Measurements from ENCODE around the gene FAM53B. TPM values are rescaled to one million over a fixed set of nuclear protein-coding genes. Genes with fewer than 3 reads are reported as not detected.
"Not testable (repeated sequence)": the region's sequence is repeated elsewhere in the genome, so short reads cannot be mapped to it uniquely, and the experiment has no call there.

The FAM53B gene
- total RNA-seq, 1 donor from 2014 or later, result 17.5 TPM

DNA sequence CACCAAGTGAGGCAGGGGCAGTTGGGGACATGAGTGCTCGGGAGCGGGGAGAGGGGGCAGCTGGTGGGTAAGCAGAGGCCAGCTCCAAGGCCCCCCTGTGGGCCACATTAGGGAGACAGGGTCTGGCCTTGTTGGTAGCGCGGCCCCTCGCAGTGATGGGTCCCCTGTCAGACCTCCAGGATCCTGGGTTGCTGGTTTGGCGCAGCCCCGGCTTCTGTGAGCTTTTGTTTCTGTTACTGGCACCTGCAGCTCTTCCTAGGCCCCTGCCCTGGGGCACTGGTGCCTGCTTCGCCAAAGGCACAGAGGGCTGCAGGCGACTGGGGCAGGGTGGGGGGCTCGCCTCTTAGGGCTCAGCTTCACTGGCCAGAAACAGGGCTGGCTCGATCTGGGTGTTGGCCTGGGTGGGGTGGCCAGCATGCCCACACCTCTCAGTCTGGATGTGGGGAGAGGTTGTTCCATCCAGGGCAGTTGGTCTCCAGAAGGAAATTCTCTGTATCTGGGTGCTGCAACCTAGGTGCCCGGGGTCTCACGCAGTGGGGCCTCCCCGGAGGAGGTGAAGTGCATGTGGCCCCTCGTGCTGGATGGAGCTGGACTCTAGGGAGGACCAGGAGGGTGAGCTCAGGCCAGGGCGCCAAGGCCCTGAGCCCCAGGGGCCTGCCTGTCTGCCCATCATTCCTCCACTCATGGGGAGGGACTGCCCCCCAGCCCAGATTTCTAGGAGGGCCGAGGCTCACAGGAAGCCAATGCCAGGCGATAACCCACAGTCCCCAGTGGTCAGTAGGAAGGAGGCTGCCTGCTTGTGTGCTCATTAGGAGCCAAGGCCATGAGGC, 143.9 kb downstream of the FAM53B start:
- DNase-seq (ENCODE audit: low read depth, low spot score), result no peak

DNA sequence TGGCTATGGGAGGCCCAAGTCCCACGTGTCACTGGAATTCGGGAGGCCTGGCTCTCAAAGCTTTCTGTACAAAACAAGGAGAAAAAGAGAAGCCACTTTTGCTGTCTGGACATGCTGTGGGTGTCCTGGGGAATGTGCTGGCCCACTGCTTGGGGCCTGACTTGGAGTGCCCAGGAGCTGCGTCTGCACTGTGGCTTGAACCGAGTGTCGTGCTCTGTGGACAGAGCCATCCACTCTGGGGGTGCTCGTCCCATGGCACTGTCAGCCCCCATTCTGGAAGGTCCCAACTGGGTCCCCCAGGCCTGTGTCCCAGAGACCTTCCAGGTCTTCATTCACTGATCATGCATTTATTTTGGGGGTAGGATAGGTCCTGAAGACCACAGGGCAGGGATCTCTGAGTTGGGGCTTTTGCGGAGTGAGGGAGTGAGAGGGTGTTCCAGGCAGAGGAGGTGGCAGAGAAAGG, 144.6 kb downstream of the FAM53B start:
- DNase-seq (ENCODE audit: low read depth, low spot score), result no peak

DNA sequence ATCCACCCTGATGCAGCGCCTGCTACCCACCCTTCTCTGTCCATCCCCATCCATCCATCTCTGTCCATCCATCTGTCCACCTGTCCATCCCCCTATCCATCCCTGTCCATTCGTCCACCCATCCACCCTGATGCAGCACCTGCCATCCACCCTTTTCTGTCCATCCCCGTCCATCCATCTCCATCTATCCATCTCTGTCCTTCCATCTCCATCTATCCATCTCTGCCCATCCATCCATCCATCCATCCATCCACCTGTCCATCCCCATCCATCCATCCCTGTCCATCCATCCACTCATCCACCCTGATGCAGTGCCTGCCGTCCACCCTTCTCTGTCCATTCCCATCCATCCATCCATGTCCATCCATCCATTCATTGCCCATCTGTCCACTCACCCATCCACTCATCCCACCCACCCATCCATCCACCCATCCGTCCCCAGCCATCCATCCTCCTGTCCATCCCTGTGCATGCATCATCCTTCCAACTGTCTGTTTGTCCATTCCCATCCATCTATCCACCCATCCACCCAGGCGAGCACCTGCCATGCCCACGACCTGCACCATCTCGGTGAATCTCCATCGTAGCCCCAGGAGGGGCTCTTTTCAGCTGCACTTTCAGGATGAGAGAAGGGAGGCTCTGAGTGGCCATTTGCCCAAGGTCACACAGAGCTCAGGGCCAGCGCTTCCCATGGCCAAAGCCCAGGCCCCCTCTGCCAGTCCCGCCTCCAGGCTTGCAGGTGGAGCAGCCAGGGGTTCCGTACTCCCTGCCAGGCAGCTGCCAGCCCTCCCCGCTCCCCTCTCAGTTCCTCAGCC, 145.2 kb downstream of the FAM53B start:
- no peak for DNase-seq (ENCODE audit: low read depth, low spot score)

DNA sequence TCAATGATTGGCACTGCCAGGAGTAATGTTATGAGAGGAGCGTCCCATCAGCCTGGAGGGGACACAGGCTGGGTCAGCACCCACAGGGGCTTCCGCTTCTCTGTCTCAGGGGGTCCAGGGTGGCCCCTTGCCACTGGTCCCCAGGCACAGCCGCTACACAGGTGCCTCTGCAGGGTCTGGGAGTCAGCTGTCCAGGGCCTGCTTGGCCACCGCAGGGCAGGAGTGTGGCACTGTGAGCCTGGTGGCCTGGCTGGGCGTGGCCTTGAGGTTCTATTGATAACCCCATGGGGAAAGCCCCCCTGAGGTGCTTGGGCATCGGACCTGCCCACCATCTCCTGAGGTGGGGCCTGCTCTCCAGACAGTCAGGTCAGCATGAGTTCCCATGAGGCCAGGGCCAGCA, 146.0 kb downstream of the FAM53B start:
- no peak for DNase-seq (ENCODE audit: low read depth, low spot score)

DNA sequence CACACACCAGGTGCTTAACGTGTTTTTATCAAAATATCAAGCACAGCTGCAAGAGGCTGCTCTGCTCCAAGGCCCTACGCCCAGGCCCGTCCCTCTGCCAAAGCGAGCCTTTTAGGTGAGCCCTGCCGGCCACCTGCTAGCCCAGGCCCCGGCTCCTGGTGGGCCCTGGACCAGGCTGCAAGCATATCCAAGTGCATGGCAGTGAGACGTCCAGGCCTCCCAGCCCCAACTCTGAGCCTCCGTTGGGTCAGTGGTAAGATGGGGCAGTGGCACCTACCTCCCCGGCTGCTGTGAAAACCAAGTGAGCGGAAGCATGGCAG, 146.4 kb downstream of the FAM53B start:
- DNase-seq (ENCODE audit: low read depth, low spot score), result no peak

DNA sequence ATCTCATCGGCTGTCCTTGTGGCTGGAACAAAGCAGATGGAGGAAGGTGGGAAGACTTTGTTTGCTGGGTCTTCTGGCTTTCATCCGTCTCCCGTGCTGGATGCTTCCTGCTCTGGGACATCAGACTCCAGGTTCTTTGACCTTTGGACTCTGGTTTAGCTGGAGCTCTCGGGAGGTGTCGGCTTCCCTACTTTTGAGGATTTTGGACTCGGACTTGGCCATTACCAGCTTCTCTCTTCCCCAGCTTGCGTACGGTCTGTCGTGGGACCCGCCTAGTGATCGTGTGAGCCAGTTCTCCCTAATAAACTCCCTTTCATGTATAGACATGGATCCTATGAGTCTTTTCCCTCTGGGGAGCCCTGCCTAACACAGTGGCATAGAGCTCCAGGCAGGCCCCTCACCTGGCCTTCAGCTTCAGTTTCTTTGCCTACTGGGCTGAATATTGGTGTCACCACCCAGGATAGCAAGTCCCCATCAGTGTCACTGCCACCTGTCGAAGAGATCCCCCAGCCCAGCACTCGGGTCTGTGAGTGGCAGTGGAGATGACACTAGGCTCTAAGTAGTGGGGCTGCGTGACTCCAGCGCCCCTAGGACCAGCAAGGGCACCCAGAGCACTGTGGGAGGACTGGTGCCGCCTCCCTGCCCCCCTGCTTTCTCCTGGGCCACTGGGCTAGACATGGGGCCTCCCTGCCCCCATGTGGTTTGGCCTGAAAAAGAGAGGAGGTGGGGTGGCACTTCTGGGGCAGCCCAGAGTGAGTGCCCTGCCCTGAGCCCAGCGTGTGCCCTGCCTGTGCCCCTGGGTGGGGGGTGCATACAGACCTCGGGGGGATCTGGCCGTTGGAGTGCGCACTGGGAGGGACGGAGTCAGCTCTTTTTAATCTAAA, 147.0 kb downstream of the FAM53B start:
- no peak for DNase-seq (ENCODE audit: low read depth, low spot score)

DNA sequence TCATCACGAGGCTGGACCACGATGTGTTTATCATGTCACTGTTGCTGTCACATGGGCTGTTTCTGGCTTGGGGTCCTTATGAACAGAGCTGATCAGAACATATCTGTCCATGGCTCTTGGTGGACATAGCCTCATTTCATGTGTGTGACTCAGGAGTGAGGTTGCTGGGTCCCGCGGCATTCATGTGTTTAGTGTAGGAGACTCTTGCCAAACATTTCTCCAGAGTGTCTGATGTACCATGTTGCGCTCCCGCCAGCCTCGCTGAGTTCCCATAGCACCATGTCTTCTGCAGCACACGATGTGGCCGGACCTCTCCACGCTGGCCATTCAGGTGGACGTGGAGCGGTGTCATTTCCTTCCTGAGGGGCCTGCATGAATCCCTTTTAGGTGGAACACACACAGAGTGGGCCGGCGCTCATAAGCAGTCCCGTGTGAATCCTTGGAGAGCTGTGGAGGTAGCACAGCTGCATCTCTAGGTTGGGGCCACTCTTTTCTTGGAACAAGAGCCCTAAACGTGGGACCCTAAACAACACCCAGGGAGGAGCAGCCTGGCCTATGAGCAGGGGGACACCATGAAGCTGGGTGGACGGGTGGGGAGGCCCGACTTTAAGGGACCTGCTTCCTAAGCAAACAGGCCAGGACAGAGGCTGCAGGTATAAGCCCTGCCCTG, 147.9 kb downstream of the FAM53B start:
- no peak for DNase-seq (ENCODE audit: low read depth, low spot score)

DNA sequence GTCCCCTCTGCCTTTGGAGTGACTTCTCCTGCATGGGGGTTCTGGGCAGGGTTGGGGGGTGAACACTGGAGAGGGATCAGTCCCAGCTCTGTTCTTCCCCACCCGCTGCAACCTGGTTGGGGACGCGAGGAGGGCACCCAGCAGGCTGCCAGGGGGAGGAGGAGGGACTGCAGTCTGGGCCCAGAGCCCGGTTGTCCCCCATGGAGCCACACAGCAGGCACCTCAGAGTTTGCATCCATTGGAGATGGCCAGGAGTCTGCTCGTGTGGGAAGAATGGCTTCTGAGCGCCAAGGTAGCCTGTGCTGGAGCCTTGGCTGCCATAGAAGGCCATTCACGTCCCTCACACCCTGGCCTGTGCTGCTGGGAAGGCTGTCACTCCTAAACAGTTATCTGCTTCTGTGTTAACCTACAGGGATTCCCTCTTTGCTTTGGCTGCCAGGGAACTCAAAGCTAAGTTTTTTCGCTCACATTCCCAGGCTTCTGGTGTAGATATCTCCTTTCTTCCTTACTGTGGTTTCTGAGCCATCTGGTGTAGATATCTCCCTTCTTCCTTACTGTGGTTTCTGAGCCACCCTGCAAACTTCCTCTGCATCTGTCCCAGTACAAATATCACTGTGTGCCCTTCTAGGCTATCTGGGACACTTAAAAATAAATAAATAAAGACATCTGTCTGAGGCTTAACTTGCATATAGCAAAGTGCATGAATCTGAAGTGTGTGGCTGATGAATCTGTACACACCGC, 148.9 kb downstream of the FAM53B start:
- DNase-seq (ENCODE audit: low read depth, low spot score), result no peak

DNA sequence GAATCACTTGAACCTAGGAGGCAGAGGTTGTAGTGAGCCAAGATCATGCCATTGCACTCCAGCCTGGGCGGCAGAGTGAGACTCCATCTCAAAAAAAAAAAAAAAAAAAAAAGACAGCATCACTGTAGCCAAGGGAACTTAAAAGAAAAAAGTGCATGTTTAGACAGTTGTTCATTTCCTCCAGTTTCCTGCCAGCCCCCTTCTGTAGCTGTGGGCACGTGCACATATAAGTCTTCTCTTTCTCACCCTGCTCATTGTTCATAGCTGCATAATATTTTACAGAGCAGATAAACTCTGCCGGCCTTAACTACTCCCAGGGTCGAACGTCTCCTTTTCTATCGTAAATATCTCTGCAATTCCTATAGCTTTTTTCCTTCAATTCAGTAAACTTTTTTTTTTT, 149.9 kb downstream of the FAM53B start:
- no peak for DNase-seq (ENCODE audit: low read depth, low spot score)

DNA sequence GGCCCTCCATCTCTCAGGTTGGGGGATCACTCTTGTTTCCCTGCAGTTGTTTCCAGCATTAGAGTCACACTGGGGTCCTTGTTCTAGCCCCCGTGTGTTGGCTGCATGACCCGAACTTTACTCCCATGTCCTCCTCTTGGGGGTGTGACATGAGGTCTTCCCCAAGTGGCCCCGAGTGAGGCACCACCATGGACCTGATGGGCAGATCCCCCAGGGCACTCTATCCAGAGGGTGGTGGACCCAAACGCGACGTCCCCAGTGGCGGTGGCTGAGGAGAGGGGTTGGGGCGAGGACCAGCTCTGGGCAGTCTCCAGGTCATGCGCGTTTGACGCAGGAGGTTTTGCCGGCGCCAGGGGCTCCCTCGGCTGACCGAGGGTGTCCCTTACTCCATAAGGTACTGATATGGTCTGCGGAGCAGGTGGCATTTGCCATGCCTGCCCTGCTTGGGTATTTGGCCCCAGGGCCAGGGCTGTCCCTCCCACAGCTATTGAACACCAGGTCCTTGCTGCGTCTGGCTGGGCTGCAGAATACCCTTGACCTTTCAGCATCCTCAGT, 150.7 kb downstream of the FAM53B start:
- DNase-seq (ENCODE audit: low read depth, low spot score), result no peak

DNA sequence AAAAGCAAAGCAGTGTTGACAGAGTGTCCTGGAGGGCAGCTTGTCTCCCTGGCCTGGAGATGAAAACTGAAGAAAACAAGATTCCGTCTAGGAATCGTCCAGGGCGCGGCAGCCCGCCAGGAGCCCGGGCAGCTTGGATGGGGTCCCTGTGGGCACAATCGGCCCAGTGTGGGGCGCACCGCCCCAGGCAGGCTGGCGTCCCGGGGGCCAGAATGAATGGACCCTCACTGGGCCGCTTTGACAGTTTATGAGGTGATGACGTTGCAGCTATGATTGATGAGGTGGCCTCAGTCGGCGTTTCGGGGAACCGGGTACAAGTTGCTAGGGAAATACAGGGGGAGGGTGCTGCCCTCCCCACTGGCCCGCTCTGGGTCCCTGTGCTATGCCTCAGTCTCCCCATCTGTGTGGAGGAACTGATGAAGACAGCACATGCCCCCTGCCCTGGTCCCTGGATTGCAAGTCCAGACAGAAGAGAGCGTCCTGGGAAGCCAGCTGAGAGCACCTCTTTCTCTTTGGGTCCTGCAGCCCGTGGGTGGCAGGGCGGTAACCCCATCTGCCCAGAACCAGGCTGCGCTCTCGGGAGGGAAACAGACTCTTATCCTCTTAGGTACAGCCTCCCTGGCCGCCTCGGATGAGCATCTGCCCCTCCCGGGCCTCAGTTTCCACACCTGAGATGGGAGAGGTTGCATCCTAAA, 151.3 kb downstream of the FAM53B start:
- no peak for DNase-seq (ENCODE audit: low read depth, low spot score)

DNA sequence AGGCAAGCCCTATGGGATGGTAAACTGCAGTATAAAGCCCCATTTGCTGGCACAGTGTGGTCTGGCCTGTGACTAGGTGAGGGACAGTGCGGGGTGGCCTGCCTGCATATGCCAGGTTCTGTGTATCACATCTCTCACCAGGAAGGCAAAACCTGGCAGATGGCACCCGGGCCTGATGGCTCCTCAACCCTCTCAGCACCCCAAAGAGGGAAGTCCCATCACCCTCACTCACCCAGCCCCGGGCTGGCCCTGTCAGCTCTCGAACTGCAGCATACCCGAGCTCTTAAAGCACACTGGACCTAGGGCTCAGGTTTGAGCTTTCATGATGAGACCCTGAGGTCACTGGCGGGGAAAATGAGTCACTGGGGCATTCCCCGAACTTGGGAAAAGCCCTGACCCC, 152.1 kb downstream of the FAM53B start:
- no peak for DNase-seq (ENCODE audit: low read depth, low spot score)

DNA sequence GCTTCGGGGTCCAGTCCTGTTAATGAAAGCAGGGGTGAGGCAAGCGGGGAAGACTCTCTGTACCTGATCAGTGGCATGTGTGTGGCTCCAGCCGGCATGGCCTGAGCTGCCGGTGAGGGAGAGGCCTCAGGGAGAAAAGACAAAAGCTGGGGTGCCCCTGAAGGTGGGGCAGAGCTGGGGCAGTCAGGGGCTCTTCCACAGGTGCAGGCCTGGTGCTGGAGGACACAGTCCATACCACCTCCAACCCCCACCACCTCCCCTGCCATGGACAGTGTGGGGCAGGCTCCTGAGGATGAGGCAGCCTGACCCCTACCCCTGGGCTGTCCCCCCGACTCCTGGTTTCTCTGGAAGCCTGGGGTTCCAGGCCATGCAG, 153.1 kb downstream of the FAM53B start:
- no peak for DNase-seq (ENCODE audit: low read depth, low spot score)

DNA sequence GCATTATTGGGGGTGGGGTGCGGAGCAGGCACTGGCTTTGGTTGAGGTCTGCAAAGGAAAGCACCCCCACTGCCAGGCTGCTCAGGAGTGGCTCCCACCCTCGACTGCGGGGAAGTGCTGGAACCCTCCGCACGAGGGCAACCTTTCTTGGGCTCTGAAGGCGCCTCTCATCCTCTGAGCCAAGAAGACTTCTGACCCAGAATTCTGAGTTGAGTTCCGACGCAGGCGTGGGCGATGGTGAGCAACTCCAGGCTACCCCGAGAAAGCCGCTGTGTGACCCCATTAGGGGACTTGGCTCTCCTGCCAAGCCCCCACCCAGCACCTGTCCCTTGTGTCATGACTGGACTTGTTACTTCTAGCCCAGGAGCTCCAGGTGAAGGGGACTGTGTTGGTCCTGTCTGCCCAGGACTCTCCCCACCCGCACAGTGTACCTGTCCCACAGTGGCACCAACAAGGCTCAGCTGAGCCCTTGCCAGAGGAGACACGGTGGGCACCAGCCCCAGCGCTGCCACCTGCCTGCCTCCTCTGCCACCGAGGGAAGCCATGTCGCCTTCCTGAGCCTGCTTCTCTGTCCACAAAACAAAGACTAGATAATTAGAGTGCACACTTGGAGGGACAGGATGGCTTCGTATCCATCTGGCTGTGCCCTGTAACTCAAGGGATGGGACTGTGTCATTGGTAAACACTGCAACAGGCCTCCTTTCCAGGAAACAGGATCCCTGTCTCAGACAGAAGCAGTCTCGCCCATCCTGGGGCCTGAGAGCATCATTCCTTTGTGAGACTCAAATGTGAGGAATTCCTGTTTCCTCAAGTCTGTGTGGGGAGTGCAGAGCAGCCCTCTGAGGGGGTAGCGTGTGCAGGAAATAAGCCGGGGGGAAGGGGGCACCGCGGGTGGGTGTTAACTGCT, 153.7 kb downstream of the FAM53B start:
- no peak for DNase-seq (ENCODE audit: low read depth, low spot score)

DNA sequence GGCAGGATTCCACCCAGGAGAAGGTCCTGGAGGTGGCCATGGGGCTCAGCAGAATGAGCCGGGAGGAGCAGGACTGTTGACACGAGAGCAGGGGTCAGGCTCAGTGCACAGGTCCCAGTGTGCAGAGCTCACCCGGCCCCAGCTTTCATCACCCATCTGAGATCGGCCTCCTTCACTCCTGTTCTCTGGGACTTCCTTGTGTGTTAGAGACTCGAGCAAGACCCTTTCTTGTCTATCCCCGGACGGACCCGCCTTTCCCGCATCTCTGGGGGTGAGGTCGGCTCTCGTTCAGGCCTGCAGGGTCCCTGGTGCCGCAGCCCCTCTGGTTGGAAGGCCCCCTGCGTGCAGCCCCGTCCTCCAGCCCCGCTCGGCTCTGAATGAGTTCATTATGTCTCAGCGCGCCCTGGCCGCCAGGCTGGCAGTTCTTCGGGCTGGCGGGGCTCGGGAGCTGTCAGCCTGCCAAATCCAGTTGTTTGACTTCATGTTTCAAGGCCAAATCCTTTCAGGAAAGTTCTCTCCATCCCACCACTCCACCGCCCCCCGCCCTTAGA, 154.6 kb downstream of the FAM53B start:
- DNase-seq (ENCODE audit: low read depth, low spot score), result no peak

DNA sequence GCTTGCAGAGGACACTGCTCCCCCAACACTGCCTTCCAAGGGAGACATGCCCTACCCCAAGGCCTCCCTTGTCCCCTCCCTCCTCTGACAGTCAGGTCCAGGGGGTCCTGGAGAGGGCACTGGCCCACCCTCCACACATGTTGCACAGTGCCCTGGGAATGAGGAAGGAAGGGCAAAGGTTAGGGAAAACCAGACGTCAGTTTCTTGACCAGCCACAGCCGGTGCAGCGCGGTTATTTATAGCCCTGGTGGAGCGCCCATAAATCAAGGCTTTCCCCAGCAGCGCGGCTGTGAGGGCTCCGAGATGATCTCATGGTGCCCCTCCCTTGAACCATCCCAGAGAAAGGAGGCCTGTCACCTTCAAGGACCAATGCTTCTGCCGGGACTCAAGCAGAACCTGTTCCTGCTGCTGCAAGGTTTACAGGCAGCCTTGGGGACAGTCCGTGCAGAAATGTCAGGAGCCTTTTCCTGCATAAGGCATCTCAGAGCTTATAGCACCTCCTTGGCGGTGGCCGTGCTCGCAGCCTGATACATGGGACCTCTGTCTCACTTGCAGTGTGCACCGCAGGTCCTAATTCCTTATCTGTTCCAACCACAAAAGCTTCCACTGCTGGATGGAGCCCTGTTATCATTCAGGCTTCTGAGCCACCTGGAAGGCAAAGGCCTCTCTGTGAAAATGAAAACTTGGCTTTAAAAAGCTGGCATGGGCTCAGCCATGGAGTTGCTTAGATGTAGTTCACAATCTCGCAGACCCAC, 155.3 kb downstream of the FAM53B start:
- no peak for DNase-seq (ENCODE audit: low read depth, low spot score)

DNA sequence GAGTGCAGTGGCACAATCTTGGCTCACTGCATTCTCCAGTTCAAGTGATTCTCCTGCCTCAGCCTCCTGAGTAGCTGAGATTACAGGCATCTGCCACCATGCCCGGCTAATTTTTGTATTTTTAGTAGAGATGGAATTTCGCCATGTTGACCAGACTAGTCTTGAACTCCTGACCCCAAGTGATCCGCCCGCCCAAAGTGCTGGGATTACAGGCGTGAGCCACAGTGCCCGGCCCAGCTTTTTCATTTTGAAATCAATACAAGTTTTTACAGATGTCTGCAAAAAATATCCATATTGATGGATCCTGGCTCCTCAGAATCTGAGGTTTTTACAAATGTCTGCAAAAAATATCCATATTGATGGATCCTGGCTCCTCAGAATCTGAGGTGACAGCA, 155.8 kb downstream of the FAM53B start:
- not testable (repeated sequence) for DNase-seq (ENCODE audit: low read depth, low spot score)

DNA sequence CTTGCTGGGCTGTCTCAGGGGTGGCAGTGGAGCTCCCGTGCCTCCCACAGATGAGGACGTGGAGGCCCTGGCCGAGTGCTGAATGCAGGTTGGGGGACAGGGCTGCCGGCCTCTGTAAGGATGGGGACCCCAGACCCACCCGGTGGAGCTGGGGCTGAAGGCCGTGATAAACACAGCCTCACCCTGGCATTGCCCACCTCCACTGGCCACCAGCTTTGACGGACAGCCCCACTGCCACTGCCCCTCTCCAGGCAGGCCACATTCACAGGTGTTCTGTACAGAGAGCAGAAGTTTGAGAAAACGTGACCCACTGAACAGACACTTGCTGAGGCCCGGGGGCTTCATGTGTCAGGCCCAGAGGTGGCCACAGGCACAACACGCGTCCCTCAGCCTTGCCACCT, 156.4 kb downstream of the FAM53B start:
- no peak for DNase-seq (ENCODE audit: low read depth, low spot score)
